Lower leg skin (tissue), 3 donors: ENCODE data around the gene ZSCAN25.

Experiments
- CTCF ChIP-seq, 3 donors: fragments of 450-650 bp; IDR thresholded peaks; one replicate each; pipeline ENCODE4 v1.5.1; 2016; ENCODE audit warnings: antibody characterized with exemption in 3 of 3, mild to moderate bottlenecking in 3 of 3, moderate library complexity in 2 of 3
- POLR2A ChIP-seq, 2 donors: fragments of 450-650 bp; IDR thresholded peaks; one replicate each; pipeline ENCODE4 v1.6.1; 2016 to 2017; ENCODE audit warnings: antibody characterized with exemption in 2 of 2, mild to moderate bottlenecking in 1 of 2, moderate library complexity in 1 of 2

DNA sequence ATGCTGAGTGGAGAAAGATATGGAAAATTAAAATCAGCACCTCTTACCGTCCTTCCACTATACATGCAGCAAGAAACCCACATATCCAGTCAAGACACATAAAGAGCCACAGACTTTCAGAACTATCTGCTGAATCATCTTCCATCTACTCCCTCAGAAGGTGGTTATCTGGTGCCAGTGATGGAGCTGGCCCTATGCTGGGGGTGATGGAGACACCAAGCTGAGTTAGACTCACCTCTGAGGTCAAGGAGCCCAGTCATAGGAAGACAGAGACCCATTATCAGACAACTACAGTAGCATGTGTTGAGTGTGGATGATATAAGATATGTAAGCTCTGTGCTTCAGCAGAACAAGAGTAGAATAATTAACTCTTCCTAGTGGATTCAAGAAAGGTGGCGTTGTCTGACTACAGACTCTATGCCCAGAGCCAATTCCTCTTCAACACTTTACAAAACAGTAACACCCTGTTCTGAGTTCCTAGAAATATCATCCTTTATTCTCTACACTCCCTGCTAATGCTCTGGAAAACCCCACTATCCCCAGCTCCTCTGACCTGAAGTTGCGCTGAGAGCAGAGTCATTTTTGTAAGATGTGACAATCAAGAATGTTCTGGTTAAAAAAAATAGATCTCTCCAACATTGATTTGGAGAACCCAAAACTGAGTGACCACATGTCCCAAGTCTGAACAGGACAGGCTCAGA, 48.7 kb downstream of the ZSCAN25 start:
- TF ChIP-seq CTCF (IDR thresholded peaks at IDR 0.05), result no peak
- TF ChIP-seq POLR2A (IDR thresholded peaks at IDR 0.05), result no peak
